ENCODE results near the gene CCDC190. TPM values are rescaled to one million over a fixed set of nuclear protein-coding genes. Genes with fewer than 3 reads are reported as not detected.
"Not testable (repeated sequence)": the region's sequence is repeated elsewhere in the genome, so short reads cannot be mapped to it uniquely, and the experiment has no call there.

Gene CCDC190
- total RNA-seq, 4 donors from 2014 or later, result not detected

- not testable (repeated sequence) for H3K27me3 ChIP-seq, ATAC-seq, H3K36me3 ChIP-seq, H3K27ac ChIP-seq, H3K4me1 ChIP-seq, H3K9me3 ChIP-seq, DNase-seq, H3K4me3 ChIP-seq
- intact Hi-C loops (cut with DNase I; ENCODE audit: low total_unique reads), result loop anchor here (10.0 kb wide), 1 partner anchor 753 kb away; no protein-coding TSS in a partner anchor
- in situ Hi-C loops (cut with MboI; ENCODE audit: low sequenced_read_pairs in 4 of 4), result loop anchor here in 1 of 4 donors (10.0 kb wide), 1 partner anchor 193 kb away; no protein-coding TSS in a partner anchor
These were observed 53.5 kb downstream of the CCDC190 start for GRCh38 chr1:162807503-162807902.

Other genes starting within 250 kb of the CCDC190 start
- 10 to 100 TPM in 2 of 4 donors, 1 to 10 TPM in 2; 9.8 to 15.4 (median 10.6) TPM for gene DDR2, start 228.7 kb downstream of the CCDC190 start, total RNA-seq
- gene HSD17B7, start 70.5 kb downstream of the CCDC190 start, total RNA-seq, result 1 to 10 TPM in 3 of 4 donors, under 1 TPM in 1; 0.87 to 3.3 (median 2.4) TPM
- gene RGS4, start 208.2 kb upstream of the CCDC190 start, total RNA-seq, result not detected